Thyroid gland (tissue), 4 donors: ENCODE results near the gene APOO.

Experiments
- CTCF ChIP-seq, 6 experiments: fragments of 200-600 bp in 3 of 6; fragments of 450-650 bp in 3 of 6; sonication (generic) in 3 of 6; IDR thresholded peaks; one replicate each; pipeline ENCODE4 v1.5.1; 2016 to 2019; ENCODE audit warnings: antibody characterized with exemption in 6 of 6, mild to moderate bottlenecking in 2 of 6, inconsistent platforms in 1 of 6, moderate library complexity in 1 of 6
- POLR2A ChIP-seq, 2 donors: fragments of 450-650 bp; IDR thresholded peaks; one replicate each; pipeline ENCODE4 v1.6.1; 2017; ENCODE audit warnings: antibody characterized with exemption in 2 of 2, mild to moderate bottlenecking in 2 of 2, moderate library complexity in 1 of 2

DNA sequence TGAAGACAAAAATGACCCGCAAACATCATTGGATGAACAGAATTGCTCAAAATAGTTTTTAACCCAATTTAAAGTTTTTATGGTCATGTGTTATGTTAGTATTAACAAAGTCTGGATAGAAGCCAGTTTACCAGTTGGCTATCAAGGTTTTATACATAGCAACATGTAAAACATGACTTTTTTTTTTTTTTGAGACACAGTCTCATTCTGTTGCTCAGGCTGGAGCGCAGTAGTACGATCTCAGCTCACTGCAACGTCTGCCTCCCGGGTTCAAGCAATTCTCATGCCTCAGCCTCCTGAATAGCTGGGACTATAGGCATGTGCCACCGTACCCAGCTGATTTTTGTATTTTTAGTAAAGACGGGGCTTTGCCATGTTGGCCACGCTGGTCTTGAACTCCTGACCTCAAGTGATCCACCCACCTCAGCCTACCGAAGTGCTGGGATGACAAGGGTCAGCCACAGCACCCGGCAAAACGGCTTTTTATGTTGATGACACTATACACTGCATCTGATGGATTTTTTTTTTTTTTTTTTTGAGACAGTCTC lies 121.4 kb downstream of the APOO start:
- TF ChIP-seq POLR2A (IDR thresholded peaks at IDR 0.05) (no peak), CTCF (IDR thresholded peaks at IDR 0.05) (no peak)
